ENCODE data around the gene NPR2.

NPR2 gene

GRCh38 chr9:35808433-35808832, 17.0 kb downstream of the NPR2 start:
- no peak overlapping the region for H3K27ac ChIP-seq (ENCODE audit: low read length)
- H3K36me3 ChIP-seq (ENCODE audit: control insufficient read depth, low read depth, low read length), result peaks cover 2% of the 10 kb centered on the region
- peaks cover 6% of the 10 kb centered on the region for H3K4me1 ChIP-seq (ENCODE audit: control insufficient read depth, low read depth, low read length)
- H3K4me3 ChIP-seq (ENCODE audit: low read length), result no peak overlapping the region
- no peak overlapping the region for H3K9ac ChIP-seq (ENCODE audit: low read length)
- H3K9me3 ChIP-seq (ENCODE audit: control insufficient read depth, low read depth, low read length), result no peaks in the 10 kb centered on the region
- H3K27me3 ChIP-seq (ENCODE audit: control insufficient read depth, insufficient read depth, low read length), result no peaks in the 10 kb centered on the region

- Histone ChIP-seq H3K27ac (ENCODE audit: low read length) (no peak overlapping the region), H3K4me3 (ENCODE audit: low read length) (no peak overlapping the region), H3K36me3 (ENCODE audit: control insufficient read depth, low read depth, low read length) (peaks cover 2% of the 10 kb centered on the region), H3K9ac (ENCODE audit: low read length) (no peak overlapping the region), H3K4me1 (ENCODE audit: control insufficient read depth, low read depth, low read length) (peaks cover 15% of the 10 kb centered on the region), H3K27me3 (ENCODE audit: control insufficient read depth, insufficient read depth, low read length) (no peaks in the 10 kb centered on the region), H3K9me3 (ENCODE audit: control insufficient read depth, low read depth, low read length) (no peaks in the 10 kb centered on the region)
Observed at GRCh38 chr9:35810122-35810521, 18.7 kb downstream of the NPR2 start.

GRCh38 chr9:35811381-35812024, 20.1 kb downstream of the NPR2 start:
- Histone ChIP-seq H3K36me3 (ENCODE audit: control insufficient read depth, low read depth, low read length) (no peaks in the 10 kb centered on the region), H3K4me3 (ENCODE audit: low read length) (peak overlapping the region; percentile 67), H3K9ac (ENCODE audit: low read length) (no peak overlapping the region), H3K27me3 (ENCODE audit: control insufficient read depth, insufficient read depth, low read length) (no peaks in the 10 kb centered on the region), H3K27ac (ENCODE audit: low read length) (no peak overlapping the region), H3K9me3 (ENCODE audit: control insufficient read depth, low read depth, low read length) (no peaks in the 10 kb centered on the region), H3K4me1 (ENCODE audit: control insufficient read depth, low read depth, low read length) (peaks cover 15% of the 10 kb centered on the region)

- H3K27ac ChIP-seq (ENCODE audit: low read length), result no peak within 1 kb of the TSS
- no peak within 1 kb of the TSS for H3K9ac ChIP-seq (ENCODE audit: low read length)
- H3K9me3 ChIP-seq (ENCODE audit: control insufficient read depth, low read depth, low read length), result no peaks in the 10 kb centered on the region
- H3K4me3 ChIP-seq (ENCODE audit: low read length), result peak within 1 kb of the TSS; percentile 67
- H3K36me3 ChIP-seq (ENCODE audit: control insufficient read depth, low read depth, low read length), result no peaks in the 10 kb centered on the region
- H3K4me1 ChIP-seq (ENCODE audit: control insufficient read depth, low read depth, low read length), result peaks cover 15% of the 10 kb centered on the region
- no peaks in the 10 kb centered on the region for H3K27me3 ChIP-seq (ENCODE audit: control insufficient read depth, insufficient read depth, low read length)
Observed at GRCh38 chr9:35812025-35812602, 20.7 kb downstream of the NPR2 start, which contains the start of gene SPAG8. TSS of gene SPAG8 (minus strand) at chr9:35812262. CDS start at chr9:35812147, 115 bp downstream.

- H3K27ac ChIP-seq (ENCODE audit: low read length), result no peak overlapping the region
- H3K4me3 ChIP-seq (ENCODE audit: low read length), result peak overlapping the region; percentile 79
- H3K27me3 ChIP-seq (ENCODE audit: control insufficient read depth, insufficient read depth, low read length), result no peaks in the 10 kb centered on the region
- H3K9ac ChIP-seq (ENCODE audit: low read length), result no peak overlapping the region
- H3K9me3 ChIP-seq (ENCODE audit: control insufficient read depth, low read depth, low read length), result no peaks in the 10 kb centered on the region
- peaks cover 15% of the 10 kb centered on the region for H3K4me1 ChIP-seq (ENCODE audit: control insufficient read depth, low read depth, low read length)
- H3K36me3 ChIP-seq (ENCODE audit: control insufficient read depth, low read depth, low read length), result no peaks in the 10 kb centered on the region
Observed at GRCh38 chr9:35813434-35814105, 22.2 kb downstream of the NPR2 start.

GRCh38 chr9:35814106-35814840, 22.9 kb downstream of the NPR2 start:
- Histone ChIP-seq H3K27me3 (ENCODE audit: control insufficient read depth, insufficient read depth, low read length) (no peaks in the 10 kb centered on the region), H3K9me3 (ENCODE audit: control insufficient read depth, low read depth, low read length) (no peaks in the 10 kb centered on the region), H3K36me3 (ENCODE audit: control insufficient read depth, low read depth, low read length) (no peaks in the 10 kb centered on the region), H3K4me3 (ENCODE audit: low read length) (peak overlapping the region; percentile 79), H3K9ac (ENCODE audit: low read length) (peak overlapping the region; percentile 75), H3K4me1 (ENCODE audit: control insufficient read depth, low read depth, low read length) (peaks cover 15% of the 10 kb centered on the region), H3K27ac (ENCODE audit: low read length) (peak overlapping the region; percentile 19)

GRCh38 chr9:35814841-35815543, 23.6 kb downstream of the NPR2 start, which contains the start of gene HINT2:
TSS of gene HINT2 (minus strand) at chr9:35815042. CDS start at chr9:35814979, 63 bp downstream.
- Histone ChIP-seq H3K36me3 (ENCODE audit: control insufficient read depth, low read depth, low read length) (no peaks in the 10 kb centered on the region), H3K4me1 (ENCODE audit: control insufficient read depth, low read depth, low read length) (peaks cover 15% of the 10 kb centered on the region), H3K27ac (ENCODE audit: low read length) (peak within 1 kb of the TSS; percentile 55), H3K27me3 (ENCODE audit: control insufficient read depth, insufficient read depth, low read length) (no peaks in the 10 kb centered on the region), H3K9me3 (ENCODE audit: control insufficient read depth, low read depth, low read length) (no peaks in the 10 kb centered on the region), H3K4me3 (ENCODE audit: low read length) (peak within 1 kb of the TSS; percentile 79), H3K9ac (ENCODE audit: low read length) (peak within 1 kb of the TSS; percentile 75)

- Histone ChIP-seq H3K4me1 (ENCODE audit: control insufficient read depth, low read depth, low read length) (peaks cover 15% of the 10 kb centered on the region), H3K9ac (ENCODE audit: low read length) (no peak overlapping the region), H3K27me3 (ENCODE audit: control insufficient read depth, insufficient read depth, low read length) (no peaks in the 10 kb centered on the region), H3K36me3 (ENCODE audit: control insufficient read depth, low read depth, low read length) (no peaks in the 10 kb centered on the region), H3K9me3 (ENCODE audit: control insufficient read depth, low read depth, low read length) (no peaks in the 10 kb centered on the region), H3K27ac (ENCODE audit: low read length) (no peak overlapping the region), H3K4me3 (ENCODE audit: low read length) (no peak overlapping the region)
Observed at GRCh38 chr9:35816708-35817107, 25.3 kb downstream of the NPR2 start.

GRCh38 chr9:35818341-35818740, 26.9 kb downstream of the NPR2 start:
- H3K4me1 ChIP-seq (ENCODE audit: control insufficient read depth, low read depth, low read length), result peaks cover 17% of the 10 kb centered on the region
- no peak overlapping the region for H3K9ac ChIP-seq (ENCODE audit: low read length)
- H3K36me3 ChIP-seq (ENCODE audit: control insufficient read depth, low read depth, low read length), result no peaks in the 10 kb centered on the region
- H3K4me3 ChIP-seq (ENCODE audit: low read length), result no peak overlapping the region
- no peaks in the 10 kb centered on the region for H3K9me3 ChIP-seq (ENCODE audit: control insufficient read depth, low read depth, low read length)
- H3K27ac ChIP-seq (ENCODE audit: low read length), result no peak overlapping the region
- H3K27me3 ChIP-seq (ENCODE audit: control insufficient read depth, insufficient read depth, low read length), result no peaks in the 10 kb centered on the region

- Histone ChIP-seq H3K27me3 (ENCODE audit: control insufficient read depth, insufficient read depth, low read length) (no peaks in the 10 kb centered on the region), H3K4me1 (ENCODE audit: control insufficient read depth, low read depth, low read length) (peaks cover 12% of the 10 kb centered on the region), H3K4me3 (ENCODE audit: low read length) (no peak overlapping the region), H3K27ac (ENCODE audit: low read length) (no peak overlapping the region), H3K36me3 (ENCODE audit: control insufficient read depth, low read depth, low read length) (no peaks in the 10 kb centered on the region), H3K9me3 (ENCODE audit: control insufficient read depth, low read depth, low read length) (no peaks in the 10 kb centered on the region), H3K9ac (ENCODE audit: low read length) (no peak overlapping the region)
Observed at GRCh38 chr9:35820076-35820475, 28.7 kb downstream of the NPR2 start.

- Histone ChIP-seq H3K9me3 (ENCODE audit: control insufficient read depth, low read depth, low read length) (no peaks in the 10 kb centered on the region), H3K9ac (ENCODE audit: low read length) (no peak overlapping the region), H3K36me3 (ENCODE audit: control insufficient read depth, low read depth, low read length) (no peaks in the 10 kb centered on the region), H3K4me3 (ENCODE audit: low read length) (no peak overlapping the region), H3K27me3 (ENCODE audit: control insufficient read depth, insufficient read depth, low read length) (no peaks in the 10 kb centered on the region), H3K27ac (ENCODE audit: low read length) (no peak overlapping the region), H3K4me1 (ENCODE audit: control insufficient read depth, low read depth, low read length) (peaks cover 12% of the 10 kb centered on the region)
Observed at GRCh38 chr9:35822926-35823325, 31.5 kb downstream of the NPR2 start.

All from iPS-18a (cell line).